Heart left ventricle (tissue), 16 donors: ENCODE data around the gene HUS1B. TPM values are rescaled to one million over a fixed set of nuclear protein-coding genes. Genes with fewer than 3 reads are reported as not detected.

Experiments
- ATAC-seq, 4 donors: fragments of 200-7000 bp; cut with Tn5 transposase; one replicate each; pipeline ENCODE4 v1.9.1; 2020 to 2022; ENCODE audit warnings: moderate library complexity in 4 of 4, mild to moderate bottlenecking in 3 of 4, moderate number of reproducible peaks in 1 of 4
- DNase-seq, 5 donors: peaks; one replicate each; pipeline ENCODE4 v3.0.0-alpha.2; 2020
- H3K27ac ChIP-seq, 12 donors: fragments of 200-600 bp; sonication (generic) in 4 of 12; one replicate each; pipeline versions ENCODE4 v1.5.0 to v1.8.0; 2016 to 2022; ENCODE audit warnings: mild to moderate bottlenecking in 2 of 12
- H3K27me3 ChIP-seq, 9 donors: fragments of 200-600 bp; sonication (generic) in 2 of 9; one replicate each; pipeline versions ENCODE4 v1.5.1 to v1.8.0; 2016 to 2022; ENCODE audit warnings: mild to moderate bottlenecking in 3 of 9
- H3K36me3 ChIP-seq, 9 donors: fragments of 200-600 bp; sonication (generic) in 2 of 9; one replicate each; pipeline versions ENCODE4 v1.5.0 to v1.8.0; 2018 to 2022; ENCODE audit warnings: mild to moderate bottlenecking in 2 of 9
- H3K4me1 ChIP-seq, 12 donors: fragments of 200-600 bp; sonication (generic) in 4 of 12; one replicate each; pipeline versions ENCODE4 v1.5.0 to v1.8.0; 2016 to 2022; ENCODE audit warnings: mild to moderate bottlenecking in 3 of 12
- H3K4me3 ChIP-seq, 12 donors: fragments of 200-600 bp; sonication (generic) in 4 of 12; one replicate each; pipeline versions ENCODE4 v1.5.0 to v1.8.0; 2017 to 2022; ENCODE audit warnings: mild to moderate bottlenecking in 9 of 12, moderate library complexity in 4 of 12
- H3K9me3 ChIP-seq, 12 donors: fragments of 200-600 bp; sonication (generic) in 4 of 12; one replicate each; pipeline versions ENCODE4 v1.5.0 to v1.8.0; 2016 to 2022; ENCODE audit warnings: mild to moderate bottlenecking in 1 of 12
- CTCF ChIP-seq, 12 donors: fragments of 200-600 bp; sonication (generic) in 4 of 12; IDR thresholded peaks; one replicate each; pipeline versions ENCODE4 v1.5.0 to v1.8.0; 2018 to 2022; ENCODE audit warnings: antibody characterized with exemption in 12 of 12, mild to moderate bottlenecking in 5 of 12
- POLR2A ChIP-seq, 2 donors: fragments of 450-650 bp; IDR thresholded peaks; one replicate each; pipeline ENCODE4 v1.6.1; 2017; ENCODE audit warnings: antibody characterized with exemption in 2 of 2, mild to moderate bottlenecking in 2 of 2, moderate library complexity in 2 of 2
- WGBS, 4 donors: extraction: QIAGEN DNeasy Blood & Tissue Kit in 2 of 4; methylation state at CpG; one replicate each; pipeline versions ENCODE4 v1.1.5 to v1.1.7; 2013 to 2018; 5-methylcytosine and 5-hydroxymethylcytosine counted together
- intact Hi-C, 10 donors: fragments of 100-400 bp; cut with DNase I; formaldehyde crosslinking; loops; one replicate each; pipeline versions ENCODE4 v1.11.1 to v1.14.2; 2022
- polyA plus RNA-seq, 2 donors: library from polyadenylated mRNA; stranded (reverse); fragments of 200-250 nt; gene quantifications; one replicate each; pipeline ENCODE4 v1.2.3, GENCODE V29; 2013
- total RNA-seq, 9 donors: library from RNA; depleted of rRNA in 2 of 9; stranded (reverse); fragments of >200 nt in 2 of 9; fragmentation: NEBNext Ultra II Directional in 3 of 9; extraction: Animal tissue kit (Norgen Biotek cat#: 25700) in 3 of 9; gene quantifications; one replicate each; pipeline versions ENCODE4 v1.1.0 to v1.2.4, GENCODE V29; 2016 to 2023
- donor health status: ischemic (EF 13 %, LVEDD 7.1; RV severe dilation, severe dysfunction).
- donor health status: healthy with polysubstance abuse.
- donor health status: DM: no; HTN: yes; CAD: no.
- donor health status: DM: no; HTN: no; CAD: no.
- donor health status: ischemic (EF 25% LVEDD 6.9; RV normal size, moderate dysfunction).
- donor health status: ischemic (EF 25% LVEDD 5.7; RV mildly dilated, moderate dysfunction).
- donor health status: healthy.
- donor health status: DM: yes; HTN: yes; CAD: no.
- donor health status: ischemic (EF 35%, LVEDD 5.7; RV mildly dilated, moderate dysfunction).
- donor health status: nonischemic (EF 11% LVEDD 7.7; RV severe dilation, severe dysfunction).
- donor health status: DM: yes; HTN: yes; CAD: no.
- donor health status: PGD.
- donor health status: ischemic (EF 29% LVEDD 5.4; RV normal size, mild dysfunction).
- donor health status: nonischemic (EF 23%, LVEDD 6.1; RV moderate dilation, normal function).

The HUS1B gene
- total and polyA plus RNA-seq, 11 donors: 0.19 to 0.80 (median 0.39) TPM; not detected in 6

- Histone ChIP-seq H3K9me3 (no peaks in the 10 kb centered on the region), H3K4me3 (no peak overlapping the region), H3K36me3 (peaks cover 0 to 54% (median 33%) of the 10 kb centered on the region in 9 donors), H3K4me1 (peaks cover 0 to 14% (median 0%) of the 10 kb centered on the region in 12 donors), H3K27ac (no peak overlapping the region), H3K27me3 (no peaks in the 10 kb centered on the region)
- intact Hi-C loops: no loop called here
- WGBS, 4 donors: 47 to 57% (median 50%) methylated on average over 2 of the region's 2 CpGs
- TF ChIP-seq CTCF (IDR thresholded peaks at IDR 0.05) (no peak), POLR2A (IDR thresholded peaks at IDR 0.05) (no peak)
- ATAC-seq (peak in 1 of 4 donors; percentile 44), DNase-seq (no peak)
Observed at GRCh38 chr6:610882-611281, 46.0 kb downstream of the HUS1B start.

- DNase-seq (no peak), ATAC-seq (no peak)
- TF ChIP-seq POLR2A (IDR thresholded peaks at IDR 0.05): no peak
- no peak for TF ChIP-seq CTCF (IDR thresholded peaks at IDR 0.05)
- no peaks in the 10 kb centered on the region for H3K27me3 ChIP-seq
- H3K4me3 ChIP-seq: no peak overlapping the region
- WGBS, 4 donors: 94 to 97% (median 96%) methylated on average over 4 of the region's 4 CpGs
- no peak overlapping the region for H3K27ac ChIP-seq
- H3K36me3 ChIP-seq: peaks cover 0 to 45% (median 32%) of the 10 kb centered on the region in 9 donors
- intact Hi-C loops: no loop called here
- H3K4me1 ChIP-seq: peaks cover 0 to 14% (median 0%) of the 10 kb centered on the region in 12 donors
- no peaks in the 10 kb centered on the region for H3K9me3 ChIP-seq
Observed at GRCh38 chr6:609905-610304, 47.0 kb downstream of the HUS1B start.

DNA sequence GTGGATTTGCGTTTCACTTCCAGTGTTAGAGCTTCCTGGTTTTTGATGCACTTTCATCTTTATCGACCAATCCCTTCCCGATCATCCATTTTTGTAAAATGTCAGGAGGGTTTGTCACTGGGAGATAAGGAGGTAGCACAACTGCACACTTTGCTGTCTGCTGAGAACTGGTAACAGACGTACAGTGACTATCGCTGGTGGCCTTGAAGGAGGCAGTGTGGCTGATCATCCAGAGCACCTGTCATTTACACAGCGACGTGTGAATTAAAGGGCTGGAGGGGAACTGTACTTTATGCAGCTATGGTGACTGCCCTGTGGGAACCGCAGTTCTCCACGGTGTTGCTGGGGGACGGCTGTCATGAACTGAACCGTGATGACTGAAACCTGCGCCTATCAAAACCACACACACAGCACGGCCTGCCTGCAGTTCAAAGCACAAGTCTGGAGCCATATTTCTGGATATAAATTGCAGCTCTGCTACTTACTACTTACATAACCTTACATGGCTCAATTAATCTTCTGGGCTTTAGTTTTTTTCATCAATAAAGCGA, 50.0 kb downstream of the HUS1B start:
- WGBS, 4 donors: 85 to 95% (median 91%) methylated on average over 14 of the region's 14 CpGs
- no peaks in the 10 kb centered on the region for H3K27me3 ChIP-seq
- no peak overlapping the region for H3K27ac ChIP-seq
- peaks cover 0 to 36% (median 33%) of the 10 kb centered on the region in 9 donors for H3K36me3 ChIP-seq
- DNase-seq: no peak
- intact Hi-C loops: no loop called here
- TF ChIP-seq CTCF (IDR thresholded peaks at IDR 0.05) (no peak), POLR2A (IDR thresholded peaks at IDR 0.05) (no peak)
- no peak for ATAC-seq
- H3K9me3 ChIP-seq: no peaks in the 10 kb centered on the region
- H3K4me1 ChIP-seq: peaks cover 0 to 14% (median 0%) of the 10 kb centered on the region in 12 donors
- H3K4me3 ChIP-seq: no peak overlapping the region

Other genes with a start within 250 kb of the HUS1B start
- gene EXOC2, start 36.0 kb upstream of the HUS1B start, total RNA-seq: 10 to 100 TPM in 8 of 9 donors, 1 to 10 TPM in 1; 9.8 to 23.0 (median 15.6) TPM
- 10 to 100 TPM in 1 of 2 donors, 1 to 10 TPM in 1; 4.4 to 12.0 TPM for gene EXOC2, start 36.0 kb upstream of the HUS1B start, polyA plus RNA-seq